Effector CD8-positive, alpha-beta T cell (primary cell): ENCODE measurements around the gene CRYGN.

ENCODE experiments used
- DNase-seq: peaks from one replicate; lab custom pipeline; 2025; lab: John Stamatoyannopoulos, UW

Gene CRYGN

GRCh38 chr7:151379534-151380198, 60.3 kb downstream of the CRYGN start:
- DNase-seq = no peak

GRCh38 chr7:151379193-151379520, 60.8 kb downstream of the CRYGN start:
- DNase-seq = no peak
